GDM1 (cell line): ENCODE results near the gene FANCF.
"Not testable (repeated sequence)": the region's sequence is repeated elsewhere in the genome, so short reads cannot be mapped to it uniquely, and the experiment has no call there.

Experiments used
- DNase-seq: peaks from one replicate; lab custom pipeline; 2025; lab: John Stamatoyannopoulos, UW

FANCF gene

GRCh38 chr11:22625448-22626287 is at the start of gene FANCF:
FANCF (minus strand) TSS chr11:22625823; CDS start chr11:22625810, 13 bp downstream.
- peak; percentile 96 for DNase-seq

DNA sequence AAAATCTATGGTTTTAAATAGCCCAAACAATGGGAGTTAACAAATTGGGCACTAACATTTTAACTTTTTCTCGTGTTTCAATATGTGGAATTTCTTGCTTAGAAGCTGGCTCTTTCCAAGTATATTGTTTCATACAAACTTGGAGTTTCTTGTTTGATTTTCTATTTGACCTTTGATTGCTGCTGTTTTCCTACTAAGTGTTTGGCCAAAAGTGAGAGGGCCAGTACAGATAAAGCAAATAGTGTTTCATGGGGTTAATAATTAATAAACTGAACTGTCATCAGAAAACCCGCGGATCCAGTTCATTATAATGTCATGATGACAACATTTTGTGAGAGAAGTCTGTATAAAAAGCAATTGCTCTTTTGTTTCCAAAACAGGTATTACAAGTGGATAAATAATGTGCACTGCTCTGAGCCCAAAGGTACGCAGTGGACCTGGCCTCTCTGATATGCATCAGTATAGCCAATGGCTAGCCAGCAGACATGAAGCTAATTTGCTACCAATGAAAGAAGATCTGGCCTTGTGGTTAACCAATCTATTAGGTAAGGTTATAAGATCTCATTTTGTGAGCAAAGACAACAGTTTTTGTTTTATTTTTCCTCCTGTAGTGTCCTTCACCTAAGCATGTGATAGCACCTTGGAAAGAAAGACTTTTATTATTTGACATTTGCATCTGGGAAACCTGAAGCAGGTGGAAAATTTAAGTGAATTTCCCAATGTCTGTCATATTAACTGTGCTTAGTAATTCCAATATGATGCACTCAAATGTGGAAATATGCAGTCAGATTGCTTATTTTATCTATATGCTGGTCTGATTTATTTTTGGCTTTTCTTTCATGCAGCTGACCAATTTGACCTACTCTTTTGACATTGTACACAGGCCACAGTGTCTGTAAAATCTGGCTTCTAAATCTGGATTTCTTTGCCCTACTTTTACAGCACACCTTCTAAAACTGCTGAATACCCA is 49.1 kb upstream of the FANCF start:
- DNase-seq, result no peak

DNA sequence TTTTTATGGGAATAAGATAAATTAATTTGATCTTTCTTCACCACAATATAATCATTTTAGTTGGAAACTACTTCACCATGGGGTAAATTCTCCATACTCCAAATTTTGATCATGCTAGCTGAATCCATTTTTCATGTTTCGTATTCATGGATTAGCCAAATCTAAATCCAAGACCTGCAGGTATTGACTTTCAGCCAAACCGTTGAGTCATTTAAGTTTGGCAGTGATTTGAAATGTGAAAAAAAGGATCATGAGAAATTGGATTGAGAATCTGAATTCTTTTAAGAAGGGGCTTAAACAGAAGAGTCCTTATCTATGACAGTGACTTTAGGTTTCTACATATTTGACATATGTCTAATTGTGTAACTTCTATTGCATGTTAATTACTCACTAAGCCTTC is 46.1 kb upstream of the FANCF start:
- DNase-seq, result no peak

GRCh38 chr11:22670830-22671229 is 45.2 kb upstream of the FANCF start:
- DNase-seq, result no peak

DNA sequence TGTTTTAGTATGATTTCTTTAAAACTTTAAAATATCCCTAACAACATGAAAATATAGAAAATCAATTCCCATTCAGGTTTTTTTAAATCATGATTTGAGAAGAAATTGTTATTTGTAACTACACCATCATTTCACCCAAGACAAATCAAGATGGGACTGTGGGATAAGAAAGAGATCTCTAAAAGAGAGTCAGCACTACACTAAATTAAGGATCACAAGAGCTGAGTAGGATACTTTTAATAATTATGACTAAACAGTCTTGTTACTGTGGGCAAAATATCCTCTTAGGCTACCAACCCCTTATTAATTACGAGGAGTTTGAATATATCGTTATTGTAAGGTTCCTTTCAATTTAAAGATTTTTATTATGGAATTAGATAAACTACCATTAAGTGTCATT is 43.7 kb upstream of the FANCF start:
- DNase-seq, result no peak

DNA sequence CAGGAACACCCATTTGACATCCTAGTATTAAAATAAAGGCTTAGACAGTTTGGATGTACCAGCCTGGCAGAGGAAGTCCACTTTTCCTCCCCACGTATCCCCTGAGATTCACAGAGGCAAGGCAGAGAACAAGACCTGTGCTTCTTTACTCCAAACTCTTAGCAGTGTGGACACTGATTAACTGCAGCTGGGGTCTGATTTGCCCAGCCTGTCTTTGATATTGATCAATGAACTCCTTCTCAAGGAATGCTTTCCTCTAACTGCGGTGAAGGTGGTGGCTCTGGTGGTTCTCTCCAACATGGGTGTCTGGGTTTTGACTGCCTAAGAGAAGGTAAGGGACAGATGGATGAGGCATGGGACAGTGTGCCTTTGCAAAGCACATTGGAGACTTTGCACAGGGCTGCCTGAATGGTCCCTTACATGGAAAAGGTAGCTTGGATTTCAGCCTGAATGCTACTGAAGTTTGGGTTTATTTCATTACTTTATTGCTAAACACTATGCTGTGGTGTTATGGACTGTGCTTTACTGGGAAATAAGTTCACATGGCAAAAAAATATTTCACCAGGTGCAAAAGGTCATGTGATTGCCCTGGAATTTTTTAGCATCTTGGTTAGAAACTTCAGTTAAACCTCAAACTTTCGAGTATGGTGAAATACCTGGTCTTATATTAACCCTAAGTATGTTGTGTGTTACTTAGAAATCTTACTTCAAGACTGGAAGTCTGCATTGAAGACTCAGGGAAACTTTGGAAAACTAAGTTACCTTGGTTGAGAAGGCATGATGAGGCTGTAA is 42.6 kb upstream of the FANCF start:
- DNase-seq, result no peak

DNA sequence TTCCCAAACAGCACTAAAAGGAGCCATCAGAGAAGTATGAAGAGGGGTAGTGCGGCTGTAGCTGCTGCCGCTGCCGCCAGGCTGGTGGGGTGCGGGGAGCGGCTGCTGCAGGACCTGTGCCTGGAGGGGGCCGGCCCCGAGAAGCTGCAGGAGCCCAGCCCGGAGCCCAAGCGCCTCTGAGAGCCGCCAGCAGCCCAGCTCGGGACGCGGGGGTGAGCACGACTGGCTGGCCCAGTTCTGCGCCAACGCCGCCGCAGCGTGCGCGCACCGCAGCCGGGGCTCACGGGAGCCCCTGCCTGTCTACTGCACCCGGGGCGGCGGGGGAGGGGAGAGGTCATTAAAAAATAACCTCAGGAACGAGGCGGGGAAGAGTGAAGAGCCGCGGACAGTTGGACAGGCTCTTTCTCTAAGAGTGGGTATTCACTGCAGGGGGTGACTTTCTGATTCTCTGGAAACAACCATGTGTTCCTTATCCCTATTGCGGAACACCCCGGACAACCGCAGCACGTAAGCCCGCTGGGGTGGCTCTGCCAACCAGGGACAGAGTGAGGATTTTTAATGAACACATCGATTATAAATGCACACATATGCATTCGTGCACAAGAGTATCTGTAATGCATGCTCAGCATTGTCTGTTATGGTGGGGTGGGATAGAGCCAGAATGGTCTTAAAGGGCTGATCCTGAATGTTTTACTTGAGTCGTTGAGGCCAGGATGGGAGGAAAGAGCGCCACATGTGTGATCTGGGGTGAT is 41.2 kb upstream of the FANCF start:
- DNase-seq, result no peak

DNA sequence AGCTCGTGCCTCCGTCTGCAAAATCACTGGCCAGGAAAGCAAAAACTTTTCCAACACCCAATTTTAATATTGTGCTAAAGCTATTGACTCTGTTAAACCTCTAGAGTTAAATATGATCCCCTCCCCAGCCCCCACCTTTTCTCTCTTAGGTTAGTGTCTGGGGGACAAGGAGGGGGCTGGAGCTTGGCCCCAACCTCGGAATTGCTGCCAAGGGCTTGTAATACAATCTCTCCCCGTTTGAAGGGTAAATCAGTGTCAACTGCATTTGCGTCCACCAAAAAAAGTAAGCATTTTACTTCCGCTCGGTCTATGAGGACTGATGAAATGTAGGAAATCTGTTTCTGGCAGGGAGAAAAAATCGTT is 40.7 kb upstream of the FANCF start, which contains the start of gene GAS2:
TSS of gene GAS2 (plus strand) at position 287 of the 363 bp plus-strand sequence. CDS start 8,259 bp downstream, outside the sequence.
- no peak for DNase-seq

GRCh38 chr11:22659783-22660182 is 34.2 kb upstream of the FANCF start:
- DNase-seq, result no peak

- no peak for DNase-seq
Observed at GRCh38 chr11:22657101-22657694, 31.6 kb upstream of the FANCF start.

GRCh38 chr11:22656130-22656529 is 30.5 kb upstream of the FANCF start:
- no peak for DNase-seq

DNA sequence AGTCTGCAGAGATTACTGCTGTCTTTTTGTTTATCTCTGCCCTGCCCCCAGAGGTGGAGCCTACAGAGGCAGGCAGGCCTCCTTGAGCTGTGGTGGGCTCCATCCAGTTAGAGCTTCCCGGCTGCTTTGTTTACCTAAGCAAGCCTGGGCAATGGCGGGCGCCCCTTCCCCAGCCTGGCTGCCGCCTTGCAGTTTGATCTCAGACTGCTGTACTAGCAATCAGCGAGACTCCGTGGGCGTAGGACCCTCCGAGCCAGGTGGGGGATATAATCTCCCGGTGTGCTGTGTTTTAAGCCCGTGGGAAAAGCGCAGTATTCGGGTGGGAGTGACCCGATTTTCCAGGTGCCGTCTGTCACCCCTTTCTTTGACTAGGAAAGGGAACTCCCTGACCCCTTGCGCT is 26.7 kb upstream of the FANCF start:
- DNase-seq, result not testable (repeated sequence)

- no peak for DNase-seq
Observed at GRCh38 chr11:22641559-22641958, 15.9 kb upstream of the FANCF start.

GRCh38 chr11:22640862-22641261 is 15.2 kb upstream of the FANCF start:
- DNase-seq, result no peak

DNA sequence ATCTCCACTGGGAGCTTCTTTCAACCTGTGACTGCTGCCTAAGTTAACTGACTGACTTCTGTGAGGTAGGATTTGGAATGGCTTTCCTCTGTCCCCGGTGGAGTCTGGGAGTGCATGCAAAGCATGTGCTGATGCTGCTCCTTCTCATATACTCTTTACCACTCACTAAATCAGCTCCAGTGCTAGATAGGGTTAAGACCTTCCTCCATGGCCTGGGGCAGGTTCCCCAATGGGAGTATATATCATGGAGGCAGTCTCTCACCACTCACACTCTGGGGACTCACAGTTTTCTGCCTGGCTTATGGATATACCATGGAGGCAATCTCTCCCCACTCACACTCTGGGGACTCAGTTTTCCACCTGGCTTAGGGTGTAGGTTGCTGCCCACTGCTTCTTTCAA is 10.1 kb upstream of the FANCF start:
- DNase-seq, result no peak

- no peak for DNase-seq
Observed at GRCh38 chr11:22634897-22635629, 9.4 kb upstream of the FANCF start.

DNA sequence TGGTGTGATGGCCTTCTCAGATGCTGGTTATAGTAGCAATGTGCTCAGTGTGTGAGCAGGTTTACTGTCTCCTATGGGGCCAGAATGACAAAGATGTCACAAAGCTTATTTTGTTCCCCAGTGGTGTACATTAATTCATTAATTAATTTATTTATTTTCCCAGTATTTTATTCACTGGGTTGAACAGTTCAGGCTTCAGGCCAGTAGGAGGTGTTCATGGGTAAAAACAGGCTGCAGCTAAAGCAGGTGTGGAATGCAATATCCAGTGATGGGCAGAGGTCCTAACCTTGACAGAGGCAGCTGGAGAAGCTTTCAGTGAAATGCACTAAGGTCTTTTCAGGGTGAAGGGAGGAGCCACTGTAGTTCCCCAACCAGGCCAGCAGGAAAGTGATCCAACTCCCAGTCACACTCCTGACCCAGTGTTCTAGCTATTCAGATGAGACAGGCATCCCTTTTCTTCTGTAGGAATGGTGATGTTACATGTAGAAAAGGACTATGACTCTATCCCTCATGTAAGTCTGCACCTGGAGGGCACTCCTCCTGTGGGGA is 7.8 kb upstream of the FANCF start:
- DNase-seq, result no peak

DNA sequence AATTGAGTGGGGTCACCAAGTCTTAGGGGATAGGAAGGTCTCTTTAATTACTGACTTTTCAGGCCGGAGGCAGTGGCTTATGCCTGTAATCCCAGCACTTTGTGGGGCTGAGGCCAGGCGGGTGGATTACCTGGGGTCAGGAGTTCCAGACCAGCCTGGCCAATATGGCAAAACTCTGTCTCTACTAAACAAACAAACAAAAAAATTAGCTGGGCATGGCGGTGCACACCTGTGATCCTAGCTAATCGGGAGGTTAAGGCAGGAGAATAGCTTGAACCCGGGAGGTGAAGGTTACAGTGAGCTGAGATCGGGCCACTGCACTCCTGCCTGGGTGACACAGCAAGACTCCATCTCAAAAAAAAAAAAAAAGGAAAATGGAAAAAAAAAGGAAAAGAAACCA is 1.8 kb upstream of the FANCF start:
- no peak for DNase-seq

GRCh38 chr11:22626573-22627239 is 1.1 kb upstream of the FANCF start:
- DNase-seq, result no peak
